ENCODE data around the gene ABR.
"Not testable (repeated sequence)": the region's sequence is repeated elsewhere in the genome, so short reads cannot be mapped to it uniquely, and the experiment has no call there.

The ABR gene

GRCh38 chr17:1149869-1150268, 29.9 kb downstream of the ABR start:
- no peak for DNase-seq (ENCODE audit: low read depth, low spot score)

DNA sequence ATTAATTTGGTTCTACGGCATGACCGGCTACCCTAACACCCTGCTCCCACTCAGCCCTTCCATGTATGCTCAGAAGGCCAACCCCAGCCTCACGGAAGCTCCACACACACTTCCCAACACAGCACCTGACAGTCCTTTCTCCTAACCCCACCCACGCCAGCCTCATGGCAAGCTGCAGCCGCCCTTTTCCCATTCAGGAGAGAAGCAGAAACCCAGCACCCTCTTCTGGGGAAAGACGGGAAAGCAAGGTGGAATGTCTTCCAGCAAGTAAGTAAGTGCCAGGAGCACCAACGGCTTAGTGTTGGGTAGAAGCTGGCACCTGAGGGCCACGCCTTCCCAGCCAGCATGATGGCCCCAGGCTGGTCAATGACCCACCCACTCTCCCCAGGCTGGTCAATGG, 32.1 kb downstream of the ABR start:
- no peak for DNase-seq (ENCODE audit: low read depth, low spot score)

DNA sequence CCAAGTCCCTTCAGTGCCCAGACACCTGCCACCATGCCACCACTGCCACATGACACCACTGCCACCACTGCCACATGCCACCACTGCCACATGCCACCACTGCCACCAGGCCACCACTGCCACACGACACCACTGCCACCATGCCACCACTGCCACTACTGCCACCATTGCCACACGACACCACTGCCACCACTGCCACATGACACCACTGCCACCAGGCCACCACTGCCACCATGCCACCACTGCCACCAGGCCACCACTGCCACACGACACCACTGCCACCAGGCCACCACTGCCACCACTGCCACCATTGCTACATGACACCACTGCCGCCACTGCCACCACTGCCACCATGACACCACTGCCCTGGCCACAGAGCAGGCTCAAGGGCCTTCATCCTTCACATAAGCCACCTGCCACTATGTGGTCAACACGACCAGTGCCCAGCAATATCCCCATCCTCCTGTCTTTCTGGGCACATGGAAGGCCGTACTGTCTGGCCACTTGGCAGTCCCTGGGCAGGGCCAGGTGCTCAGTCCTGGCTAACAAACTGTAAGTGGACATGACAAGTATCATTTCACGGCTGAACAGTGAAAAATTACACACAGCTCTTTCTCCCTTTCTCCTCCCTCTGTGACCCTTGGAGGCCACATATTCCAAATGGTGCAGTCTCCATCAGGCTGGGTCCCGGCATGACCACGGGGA, 33.1 kb downstream of the ABR start:
- DNase-seq (ENCODE audit: low read depth, low spot score), result no peak

DNA sequence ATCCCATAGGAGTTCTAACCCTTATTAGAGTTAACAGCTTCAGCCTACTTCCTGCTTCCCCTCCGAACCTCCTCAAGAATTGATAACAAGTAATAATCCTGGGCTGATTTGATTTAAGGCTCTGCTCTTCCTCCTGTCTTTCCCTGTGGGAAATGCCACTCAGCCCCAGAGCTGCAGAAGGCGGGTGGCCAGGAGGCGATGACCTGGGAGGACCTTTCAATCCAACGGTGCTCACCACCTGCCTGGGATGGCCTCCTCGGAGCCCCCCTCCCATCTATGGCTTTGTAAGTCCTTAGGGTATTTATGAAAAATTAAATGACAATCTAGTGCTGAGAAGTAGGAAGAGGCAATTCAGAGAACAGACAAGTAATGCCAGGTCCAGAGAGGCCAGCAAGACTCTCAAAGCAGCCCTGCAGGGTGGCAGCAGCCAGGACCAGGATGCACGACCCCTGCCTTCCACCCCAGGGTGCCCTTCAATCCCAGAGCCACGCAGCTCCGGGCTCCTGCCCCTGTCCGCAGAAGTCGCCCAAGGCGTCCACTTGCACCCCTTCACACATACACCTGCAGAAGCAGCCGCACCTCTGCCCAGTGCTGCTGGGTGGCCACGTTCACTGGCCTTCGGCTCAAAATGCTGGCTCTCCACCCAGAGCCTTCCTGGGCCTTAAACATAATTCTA, 34.3 kb downstream of the ABR start:
- DNase-seq (ENCODE audit: low read depth, low spot score), result no peak

GRCh38 chr17:1144162-1144561, 35.6 kb downstream of the ABR start:
- DNase-seq (ENCODE audit: low read depth, low spot score), result no peak

GRCh38 chr17:1143573-1143972, 36.2 kb downstream of the ABR start:
- DNase-seq (ENCODE audit: low read depth, low spot score), result no peak

- no peak for DNase-seq (ENCODE audit: low read depth, low spot score)
These were observed 37.2 kb downstream of the ABR start for GRCh38 chr17:1142561-1142971.

GRCh38 chr17:1137465-1137894, 42.3 kb downstream of the ABR start:
- DNase-seq (ENCODE audit: low read depth, low spot score), result no peak

DNA sequence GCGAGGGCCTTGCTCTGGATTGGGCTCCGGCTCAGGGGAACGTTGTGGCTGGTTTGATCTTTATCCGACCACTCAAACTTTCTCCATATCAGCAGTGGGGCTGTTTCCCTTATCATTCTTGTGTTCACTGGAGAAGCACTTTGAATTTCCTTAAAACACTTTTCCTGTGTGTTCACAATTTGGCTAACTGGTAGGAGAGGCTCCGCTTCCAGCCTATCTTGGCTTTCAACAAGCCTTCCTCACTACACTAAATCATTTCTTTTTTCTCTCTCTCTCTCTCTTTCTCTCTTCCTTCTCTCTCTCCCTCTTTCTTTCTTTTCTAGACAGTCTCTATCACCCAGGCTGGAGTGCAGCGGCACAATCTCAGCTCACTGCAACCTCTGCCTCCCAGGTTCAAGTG, 43.0 kb downstream of the ABR start:
- no peak for DNase-seq (ENCODE audit: low read depth, low spot score)

DNA sequence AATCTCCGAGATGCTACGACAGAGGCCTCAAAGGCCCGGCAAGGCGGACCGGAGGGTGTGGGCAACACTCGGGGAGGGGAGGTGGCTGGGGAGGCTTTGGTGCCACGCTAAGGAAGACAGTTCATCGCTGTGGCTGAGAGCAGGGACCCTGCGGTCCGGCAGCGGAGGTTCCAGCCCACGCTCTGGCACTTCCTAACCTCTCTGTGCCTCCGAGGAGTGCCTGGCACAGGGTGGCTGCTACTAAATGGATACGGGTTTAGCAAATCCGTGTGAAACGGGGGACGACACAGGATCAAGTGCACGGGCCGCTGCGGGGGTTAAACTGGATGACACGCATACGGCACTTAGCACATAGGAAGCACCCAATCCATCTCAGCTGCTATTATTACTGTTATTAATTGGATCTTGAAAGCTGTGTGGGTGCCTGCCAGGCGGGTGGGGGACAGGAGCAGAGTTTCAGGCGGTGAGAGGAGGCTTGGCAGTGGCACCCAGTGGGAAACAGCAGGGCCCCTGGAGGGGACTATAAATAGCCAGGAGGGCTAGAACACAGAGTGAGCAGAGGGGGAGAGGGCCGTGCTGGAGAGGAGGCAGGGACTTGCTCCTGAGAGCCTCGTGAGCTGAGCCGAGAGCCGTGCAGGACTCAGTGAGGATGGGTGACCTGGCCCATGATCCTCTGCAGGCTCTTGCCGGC, 45.0 kb downstream of the ABR start:
- no peak for DNase-seq (ENCODE audit: low read depth, low spot score)

DNA sequence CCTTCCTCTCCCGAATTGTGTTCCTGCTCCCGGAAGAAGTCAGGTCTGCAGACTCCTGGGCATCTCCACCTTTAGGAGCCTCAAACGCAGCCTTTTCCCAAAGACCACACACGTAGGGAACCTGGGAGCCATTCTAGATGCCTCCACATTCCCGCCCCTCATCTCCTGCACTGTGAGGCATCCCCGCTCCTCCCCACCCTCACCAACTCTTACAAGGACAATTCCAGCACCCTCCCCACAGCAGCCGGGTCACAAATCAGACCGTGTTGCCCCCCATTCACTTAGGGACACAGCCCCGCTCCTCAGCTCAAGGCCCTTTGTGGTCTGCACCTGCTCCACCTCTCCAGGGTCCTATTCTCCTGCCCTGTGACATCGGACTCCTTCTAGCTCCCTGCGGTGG, 49.6 kb downstream of the ABR start:
- no peak for DNase-seq (ENCODE audit: low read depth, low spot score)

GRCh38 chr17:1128463-1128862, 51.3 kb downstream of the ABR start:
- DNase-seq (ENCODE audit: low read depth, low spot score), result not testable (repeated sequence)

DNA sequence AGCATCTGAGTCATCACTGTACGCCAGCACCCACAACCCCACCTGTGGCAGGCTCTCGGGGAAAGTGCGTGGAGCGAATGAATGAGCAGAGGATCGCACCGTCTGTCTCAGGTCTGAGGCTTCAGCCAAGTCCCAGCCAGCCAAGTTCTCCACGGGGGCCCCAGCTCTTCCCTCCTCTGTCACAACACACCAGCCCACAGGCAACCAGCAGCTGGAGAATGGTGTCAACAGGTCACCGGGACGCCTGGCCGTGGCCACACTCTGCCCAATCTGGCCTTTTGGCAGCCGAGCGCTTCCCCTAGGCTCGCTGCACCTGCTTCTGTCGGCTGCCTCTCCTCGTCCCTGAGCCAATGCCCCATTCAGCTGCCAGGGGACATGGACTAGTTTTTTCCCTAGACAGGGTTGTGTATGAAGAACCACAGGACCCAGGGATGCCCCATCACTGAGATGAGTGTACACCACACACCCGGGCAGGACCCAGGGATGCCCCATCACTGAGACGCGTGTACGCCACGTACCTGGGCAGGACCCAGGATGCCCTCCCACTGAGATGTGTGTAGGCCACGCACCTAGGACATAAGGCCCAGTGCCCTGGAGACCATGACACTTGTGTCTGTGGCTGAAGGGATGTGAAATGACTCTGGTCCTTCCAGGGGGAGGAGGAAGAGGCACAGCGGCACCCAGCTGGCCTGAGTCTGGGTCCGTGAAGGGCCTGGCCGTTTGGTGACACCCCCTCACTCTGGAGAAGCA, 52.8 kb downstream of the ABR start:
- no peak for DNase-seq (ENCODE audit: low read depth, low spot score)

GRCh38 chr17:1126250-1126797, 53.5 kb downstream of the ABR start:
- DNase-seq (ENCODE audit: low read depth, low spot score), result no peak

- no peak for DNase-seq (ENCODE audit: low read depth, low spot score)
These were observed 54.0 kb downstream of the ABR start for GRCh38 chr17:1125788-1126145.

GRCh38 chr17:1124896-1125787, 54.6 kb downstream of the ABR start:
- DNase-seq (ENCODE audit: low read depth, low spot score), result no peak

DNA sequence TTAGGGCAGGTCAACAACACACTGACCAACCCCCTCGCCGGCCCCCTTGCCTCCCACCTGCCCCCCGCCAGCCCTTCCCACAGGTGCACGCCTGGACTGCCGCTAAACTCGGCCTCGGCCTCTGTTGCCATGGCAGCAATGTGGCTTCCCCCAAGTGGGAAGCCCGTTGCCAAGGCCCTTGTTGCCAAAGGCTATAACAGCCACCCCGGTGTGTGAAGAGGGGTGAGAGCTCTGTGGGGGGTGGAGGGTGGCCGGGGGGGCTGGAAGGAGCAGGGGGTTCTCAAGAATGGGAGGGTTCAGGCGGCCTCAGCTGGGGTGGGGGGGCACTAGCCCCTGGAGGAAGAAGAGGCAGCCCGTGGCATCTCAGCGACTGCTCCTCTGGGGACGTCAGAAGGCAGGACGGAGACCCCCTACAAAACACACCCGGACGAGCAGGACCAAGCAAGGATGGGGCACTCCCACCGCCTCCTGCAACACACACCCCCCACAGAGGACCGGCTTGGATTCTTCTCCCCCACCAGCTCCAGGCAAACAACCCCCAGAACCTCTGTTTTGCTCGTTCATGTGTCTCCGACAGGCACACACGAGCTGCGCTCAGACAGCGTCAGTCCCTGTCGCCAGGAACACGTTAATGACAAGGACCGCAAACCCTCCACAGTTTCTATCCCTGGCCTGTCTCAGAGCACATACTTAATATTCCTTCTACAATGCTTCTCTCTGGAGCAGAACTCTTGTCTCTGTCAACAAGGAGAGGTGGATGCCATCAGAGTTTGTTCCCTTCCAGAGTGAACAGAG, 55.7 kb downstream of the ABR start:
- DNase-seq (ENCODE audit: low read depth, low spot score), result no peak

DNA sequence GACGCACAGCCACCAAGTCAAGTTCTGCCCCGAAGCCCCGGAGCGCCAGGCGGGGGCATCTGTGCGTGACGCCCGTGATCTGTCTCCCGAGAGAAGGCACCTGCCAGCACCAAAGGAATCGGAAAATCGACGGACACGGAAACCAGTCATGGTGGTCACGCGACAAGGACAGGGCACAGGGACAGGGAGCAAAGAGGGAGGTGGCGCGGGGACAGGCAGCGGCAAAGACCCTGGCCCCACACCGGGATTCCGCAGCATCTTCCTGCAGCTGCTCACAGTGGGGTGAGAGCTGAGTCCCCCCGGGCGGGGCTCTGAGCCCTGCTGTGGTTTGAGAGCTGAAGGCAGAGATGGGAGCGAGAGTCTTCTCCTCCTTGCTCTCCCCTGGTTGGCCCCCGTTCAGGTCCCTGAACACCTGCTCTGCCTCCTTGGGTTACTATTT, 56.4 kb downstream of the ABR start:
- DNase-seq (ENCODE audit: low read depth, low spot score), result no peak

GRCh38 chr17:1122533-1123392, 57.0 kb downstream of the ABR start:
- DNase-seq (ENCODE audit: low read depth, low spot score), result no peak
